Adrenal gland (tissue), 12 donors: Measurements from ENCODE around the gene INO80. TPM values are rescaled to one million over a fixed set of nuclear protein-coding genes. Genes with fewer than 3 reads are reported as not detected.

Experiments used
- DNase-seq, 7 donors: peaks; one replicate each; pipeline ENCODE4 v3.0.0-alpha.2; 2019 to 2020
- H3K27ac ChIP-seq, 5 donors: fragments of 200-600 bp; sonication (generic) in 4 of 5; 1 replicate in 3 of 5; 2 replicates in 2 of 5; pipeline versions ENCODE4 v1.5.1 to v1.8.0; 2016 to 2020; ENCODE audit warnings: mild to moderate bottlenecking in 1 of 5
- H3K27me3 ChIP-seq: fragments of 200-600 bp; 2 replicates; pipeline ENCODE4 v1.8.0; 2021
- H3K36me3 ChIP-seq, 2 donors: fragments of 200-600 bp; replicated peaks in 1 of 2; 1 replicate in 1 of 2; 2 replicates in 1 of 2; pipeline versions ENCODE4 v1.5.1 to v1.8.0; 2018 to 2022
- H3K4me1 ChIP-seq, 2 donors: fragments of 200-600 bp; replicated peaks in 1 of 2; 1 replicate in 1 of 2; 2 replicates in 1 of 2; pipeline versions ENCODE4 v1.5.1 to v1.8.0; 2018 to 2021
- H3K4me3 ChIP-seq, 4 donors: fragments of 200-600 bp; sonication (generic) in 3 of 4; one replicate each; pipeline ENCODE4 v1.5.1; 2016 to 2018
- H3K9me3 ChIP-seq, 3 donors: fragments of 200-600 bp; sonication (generic) in 1 of 3; replicated peaks in 1 of 3; 1 replicate in 2 of 3; 2 replicates in 1 of 3; pipeline versions ENCODE4 v1.5.1 to v1.8.0; 2016 to 2021
- CTCF ChIP-seq, 6 experiments: fragments of 450-650 bp in 4 of 6; fragments of 200-600 bp in 2 of 6; sonication (generic) in 1 of 6; IDR thresholded peaks; 1 replicate in 5 of 6; 2 replicates in 1 of 6; pipeline versions ENCODE4 v1.5.1 to v1.8.0; 2016 to 2021; ENCODE audit warnings: antibody characterized with exemption in 6 of 6, mild to moderate bottlenecking in 2 of 6, moderate library complexity in 1 of 6
- POLR2A ChIP-seq, 2 donors: fragments of 450-650 bp; IDR thresholded peaks; one replicate each; pipeline ENCODE4 v1.6.1; 2017; ENCODE audit warnings: antibody characterized with exemption in 2 of 2, mild to moderate bottlenecking in 2 of 2, moderate library complexity in 1 of 2
- WGBS, 4 donors: extraction: QIAGEN DNeasy Blood & Tissue Kit in 2 of 4; methylation state at CpG; one replicate each; pipeline versions ENCODE4 v1.1.5 to v1.1.7; 2013 to 2017; 5-methylcytosine and 5-hydroxymethylcytosine counted together
- intact Hi-C, 2 donors: fragments of 100-400 bp; cut with DNase I; formaldehyde crosslinking; loops; one replicate each; pipeline versions ENCODE4 v1.14.1 to v1.15.0; 2022 to 2023
- polyA plus RNA-seq, 3 donors: library from polyadenylated mRNA; stranded (reverse); fragments of 200-250 nt in 2 of 3; fragments of 350-450 nt in 1 of 3; fragmentation: Illumina TruSeq in 1 of 3; extraction: RNeasy Lipid Tissue Mini Kit (QIAGEN cat#74804) in 1 of 3; gene quantifications; one replicate each; pipeline ENCODE4 v1.2.3, GENCODE V29; 2013 to 2014
- total RNA-seq, 9 donors: library from RNA; depleted of rRNA in 4 of 9; stranded (reverse); fragments of >200 nt in 4 of 9; fragments of 120-200 nt in 1 of 9; fragmentation: NEBNext Ultra II Directional in 1 of 9; extraction: Animal tissue kit (Norgen Biotek cat#: 25700) in 1 of 9; gene quantifications; one replicate each; pipeline versions ENCODE4 v1.1.0 to v1.2.4, GENCODE V29; 2013 to 2023
- donor health status: healthy with polysubstance abuse.
- donor health status: Bipolar disorder and iron deficiency.
- donor health status: DM: yes; HTN: yes; CAD: no.
- donor health status: DM: no; HTN: no; CAD: no.
- donor health status: DM: no; HTN: no; CAD: no.
- donor health status: DM: yes; HTN: yes; CAD: no.

Gene INO80
- total and polyA plus RNA-seq, 12 donors, result 5.4 to 25.0 (median 17.7) TPM

DNA sequence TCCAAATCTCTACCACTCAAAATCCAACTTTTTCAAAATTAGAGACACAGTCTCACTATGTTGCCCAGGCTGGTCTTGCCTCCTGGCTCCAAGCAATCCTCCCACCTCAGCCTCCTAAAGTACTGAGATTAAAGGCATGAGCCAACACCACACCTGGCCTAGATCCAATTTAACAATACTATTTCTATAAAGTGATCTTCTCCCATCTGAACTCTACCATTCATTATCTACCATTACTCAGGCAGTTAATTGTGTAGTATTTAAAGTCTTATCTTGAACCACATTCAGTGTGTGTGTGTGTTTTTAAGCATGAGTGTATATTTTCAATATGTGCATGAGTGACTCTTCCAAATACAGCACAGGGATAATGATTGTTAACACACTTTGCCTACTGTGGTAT is 77.0 kb downstream of the INO80 start:
- H3K4me1 ChIP-seq, result peaks cover 0 to 9% of the 10 kb centered on the region in 2 donors
- intact Hi-C loops, result no loop called here

GRCh38 chr15:41032079-41032328 is 84.1 kb downstream of the INO80 start:
- Histone ChIP-seq H3K4me1 (peaks cover 0 to 5% of the 10 kb centered on the region in 2 donors), H3K27ac (no peak overlapping the region), H3K9me3 (no peaks in the 10 kb centered on the region), H3K36me3 (peaks cover 0 to 8% of the 10 kb centered on the region in 2 donors), H3K4me3 (no peak overlapping the region), H3K27me3 (no peaks in the 10 kb centered on the region)
- WGBS, 4 donors, result 93 to 100% (median 98%) methylated on average over 1 of the region's 1 CpG
- TF ChIP-seq POLR2A (IDR thresholded peaks at IDR 0.05) (no peak), CTCF (IDR thresholded peaks at IDR 0.05) (no peak)
- intact Hi-C loops, result no loop called here
- DNase-seq, result no peak

More for the DNA sequence above, 77.0 kb downstream of the INO80 start:
- no peak overlapping the region for H3K4me3 ChIP-seq
- no peak for DNase-seq
- H3K27ac ChIP-seq, result no peak overlapping the region
- H3K27me3 ChIP-seq, result no peaks in the 10 kb centered on the region
- no peak for TF ChIP-seq POLR2A (IDR thresholded peaks at IDR 0.05)
- no peak for TF ChIP-seq CTCF (IDR thresholded peaks at IDR 0.05)
- no peaks in the 10 kb centered on the region for H3K9me3 ChIP-seq
- peaks cover 0 to 29% of the 10 kb centered on the region in 2 donors for H3K36me3 ChIP-seq

- Histone ChIP-seq H3K4me1 (peaks cover 0 to 5% of the 10 kb centered on the region in 2 donors), H3K27me3 (no peaks in the 10 kb centered on the region), H3K27ac (no peak overlapping the region), H3K36me3 (peaks cover 0 to 10% of the 10 kb centered on the region in 2 donors), H3K9me3 (no peaks in the 10 kb centered on the region), H3K4me3 (no peak overlapping the region)
- intact Hi-C loops, result no loop called here
- TF ChIP-seq CTCF (IDR thresholded peaks at IDR 0.05), result no peak
- no peak for TF ChIP-seq POLR2A (IDR thresholded peaks at IDR 0.05)
- 46 to 78% (median 68%) methylated on average over 5 of the region's 5 CpGs for WGBS, 4 donors
- no peak for DNase-seq
Measured at GRCh38 chr15:41031232-41032078, 84.6 kb downstream of the INO80 start.

DNA sequence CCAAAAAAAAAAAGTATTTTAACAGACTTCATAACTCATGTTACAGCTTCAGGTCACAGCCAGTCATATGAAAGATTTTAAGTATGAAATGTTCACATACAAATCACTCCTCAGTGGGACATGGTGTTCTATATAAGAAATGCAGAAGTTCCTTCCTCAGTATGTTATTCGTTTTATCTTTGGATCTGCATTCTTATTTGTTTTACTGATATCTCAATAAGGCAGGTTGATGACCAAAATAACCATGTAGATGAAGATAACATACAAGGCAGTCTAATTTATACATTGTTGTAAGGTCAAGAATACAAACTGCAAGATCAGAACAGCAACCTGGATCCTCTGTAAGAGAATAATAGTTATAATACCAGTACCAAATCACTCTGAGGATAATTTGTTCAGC is 87.2 kb downstream of the INO80 start:
- TF ChIP-seq CTCF (IDR thresholded peaks at IDR 0.05), result no peak
- no peak for TF ChIP-seq POLR2A (IDR thresholded peaks at IDR 0.05)
- intact Hi-C loops, result no loop called here

More for the DNA sequence above, 87.2 kb downstream of the INO80 start:
- WGBS, 4 donors, result 54 to 83% (median 68%) methylated on average over 1 of the region's 1 CpG
- Histone ChIP-seq H3K4me1 (peaks cover 0 to 9% of the 10 kb centered on the region in 2 donors), H3K4me3 (no peak overlapping the region), H3K9me3 (no peaks in the 10 kb centered on the region), H3K36me3 (peaks cover 0 to 10% of the 10 kb centered on the region in 2 donors), H3K27ac (no peak overlapping the region), H3K27me3 (no peaks in the 10 kb centered on the region)
- no peak for DNase-seq
